A549 (cell line): ENCODE measurements around the gene PHF10.

Source experiments
- BHLHE40 ChIP-seq: IDR thresholded peaks from 2 replicates; pipeline ENCODE4 v1.6.1; 2012; ENCODE audit warnings: low read depth, low read length, inconsistent platforms
- CBX2 ChIP-seq: fragments of 200-600 bp; sonication (generic); IDR thresholded peaks from 2 replicates; pipeline ENCODE4 v1.6.1; 2016; ENCODE audit warnings: low read depth, mild to moderate bottlenecking, borderline replicate concordance
- CHD2 ChIP-seq: fragments of 150-350 bp; IDR thresholded peaks from 2 replicates; pipeline ENCODE4 v1.6.1; 2014; ENCODE audit warnings: low read length; ENCODE audit not compliant: partially characterized antibody
- FOSL2 ChIP-seq, 2 experiments: fragments of 450-650 bp in 1 of 2; fragments of >200 bp in 1 of 2; sonication (Bioruptor Twin) in 1 of 2; formaldehyde crosslinking; IDR thresholded peaks; 2 replicates each; pipeline versions ENCODE4 v1.5.0 to v1.6.1; 2016 to 2020; ENCODE audit warnings: mild to moderate bottlenecking in 1 of 2, moderate library complexity in 1 of 2
- JUN ChIP-seq, 2 experiments: fragments of >200 bp; sonication (Bioruptor Twin); formaldehyde crosslinking; IDR thresholded peaks; 2 replicates in 1 of 2; 3 replicates in 1 of 2; pipeline ENCODE4 v1.6.1; 2016 to 2017
- POLR2A ChIP-seq: IDR thresholded peaks from 2 replicates; pipeline ENCODE4 v1.6.1; 2012; ENCODE audit warnings: mild to moderate bottlenecking, low read length
- ZFP36 ChIP-seq: fragments of 450-650 bp; IDR thresholded peaks from 2 replicates; pipeline ENCODE4 v1.6.1; 2014; ENCODE audit warnings: borderline replicate concordance; ENCODE audit not compliant: partially characterized antibody
- TF ChIP-seq, protein P1 (sequence below): IDR thresholded peaks from 2 replicates; pipeline ENCODE4 v1.6.1; 2012
- TF ChIP-seq, protein P2 (sequence below): fragments of >200 bp; sonication (Bioruptor Twin); formaldehyde crosslinking; IDR thresholded peaks from 3 replicates; pipeline ENCODE4 v1.5.1; 2016

DNA sequence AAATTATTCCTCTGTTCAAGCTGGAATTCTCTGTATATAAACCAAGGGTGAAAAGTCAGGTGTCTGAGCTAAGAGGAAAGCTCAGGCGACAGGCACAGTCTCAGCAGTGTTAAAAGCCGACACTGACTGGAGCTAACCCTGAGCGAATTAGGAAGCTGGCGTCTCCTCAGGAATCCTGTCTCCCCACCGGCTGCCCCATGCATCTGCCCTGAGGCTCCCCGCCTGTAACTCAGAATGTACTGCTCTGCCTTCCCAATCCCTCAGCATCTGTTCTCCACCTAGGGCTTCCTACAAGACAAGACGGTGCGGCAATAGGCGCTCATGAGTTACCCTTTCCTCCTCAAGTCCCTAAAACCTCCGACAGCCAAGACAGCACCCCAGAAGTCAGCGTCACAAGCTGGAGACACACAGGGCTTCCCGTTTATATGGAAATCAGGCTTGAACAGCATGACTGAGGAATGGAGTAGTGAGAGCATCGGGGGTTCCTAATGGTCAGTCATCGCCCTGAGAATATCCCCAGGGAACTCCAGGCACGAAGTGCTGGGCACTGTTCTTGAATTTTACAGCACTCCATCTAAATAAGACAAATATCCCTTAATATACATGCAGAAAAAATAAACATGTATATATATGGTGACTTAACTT, 56.0 kb downstream of the PHF10 start:
- TF ChIP-seq, protein P1, sequence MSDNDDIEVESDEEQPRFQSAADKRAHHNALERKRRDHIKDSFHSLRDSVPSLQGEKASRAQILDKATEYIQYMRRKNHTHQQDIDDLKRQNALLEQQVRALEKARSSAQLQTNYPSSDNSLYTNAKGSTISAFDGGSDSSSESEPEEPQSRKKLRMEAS: no peak
- no peak for TF ChIP-seq POLR2A
- no peak for TF ChIP-seq ZFP36
- no peak for TF ChIP-seq CHD2
- TF ChIP-seq FOSL2 (IDR thresholded peaks at IDR 0.05): no peak
- no peak for TF ChIP-seq FOSL2 (CRISPR knock-in tag; IDR thresholded peaks at IDR 0.05)
- no peak for TF ChIP-seq BHLHE40
- TF ChIP-seq, protein P2, sequence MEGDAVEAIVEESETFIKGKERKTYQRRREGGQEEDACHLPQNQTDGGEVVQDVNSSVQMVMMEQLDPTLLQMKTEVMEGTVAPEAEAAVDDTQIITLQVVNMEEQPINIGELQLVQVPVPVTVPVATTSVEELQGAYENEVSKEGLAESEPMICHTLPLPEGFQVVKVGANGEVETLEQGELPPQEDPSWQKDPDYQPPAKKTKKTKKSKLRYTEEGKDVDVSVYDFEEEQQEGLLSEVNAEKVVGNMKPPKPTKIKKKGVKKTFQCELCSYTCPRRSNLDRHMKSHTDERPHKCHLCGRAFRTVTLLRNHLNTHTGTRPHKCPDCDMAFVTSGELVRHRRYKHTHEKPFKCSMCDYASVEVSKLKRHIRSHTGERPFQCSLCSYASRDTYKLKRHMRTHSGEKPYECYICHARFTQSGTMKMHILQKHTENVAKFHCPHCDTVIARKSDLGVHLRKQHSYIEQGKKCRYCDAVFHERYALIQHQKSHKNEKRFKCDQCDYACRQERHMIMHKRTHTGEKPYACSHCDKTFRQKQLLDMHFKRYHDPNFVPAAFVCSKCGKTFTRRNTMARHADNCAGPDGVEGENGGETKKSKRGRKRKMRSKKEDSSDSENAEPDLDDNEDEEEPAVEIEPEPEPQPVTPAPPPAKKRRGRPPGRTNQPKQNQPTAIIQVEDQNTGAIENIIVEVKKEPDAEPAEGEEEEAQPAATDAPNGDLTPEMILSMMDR: no peak
- no peak for TF ChIP-seq CBX2
- TF ChIP-seq JUN (IDR thresholded peaks at IDR 0.05): no peak
